HepG2 (cell line): ENCODE measurements around the gene TET2. TPM values are rescaled to one million over a fixed set of nuclear protein-coding genes. Genes with fewer than 3 reads are reported as not detected.

Source experiments
- ATAC-seq: fragments of 200-7000 bp; cut with Tn5 transposase; 3 replicates; pipeline ENCODE4 v1.9.1; 2020; ENCODE audit warnings: mild to moderate bottlenecking, moderate library complexity
- BruUV-seq: library from RNA; stranded (reverse); fragments of 400-500 nt; replicated peaks from 2 replicates; lab custom pipeline; 2021; lab: Mats Ljungman, UMichigan
- CTCF ChIA-PET: fragments of 300-600 bp; formaldehyde crosslinking; extraction: SDS; loops from one replicate; lab custom pipeline; 2021; ENCODE audit warnings: low total read pairs, inconsistent platforms, low intra/inter-chr PET ratio; lab: Yijun Ruan, JAX
- POLR2A ChIA-PET: fragments of 350-600 bp; sonication (Branson Sonifier 250); formaldehyde crosslinking; loops from one replicate; lab custom pipeline; 2020; ENCODE audit warnings: antibody characterized with exemption, inconsistent platforms; lab: Yijun Ruan, JAX
- DNase-seq: peaks from one replicate; pipeline ENCODE4 v3.0.0-alpha.2; 2015; ENCODE audit warnings: low spot score
- FAIRE-seq: peaks from 3 replicates; lab custom pipeline; 2011; peaks lifted over from hg19 to GRCh38; lab: Jason Lieb, UNC
- H2AFZ ChIP-seq: one replicate; pipeline ENCODE4 v1.6.1; 2011; ENCODE audit warnings: low read length, inconsistent platforms
- H3K27ac ChIP-seq: fragments of 300-600 bp; 3 replicates; pipeline ENCODE4 v1.8.0; 2011; ENCODE audit warnings: mixed run types, mild to moderate bottlenecking, mixed read lengths, low read length, inconsistent platforms; ENCODE audit not compliant: insufficient read depth; ENCODE audit errors: extremely low read length
- H3K27me3 ChIP-seq, 2 experiments: fragments of 200-600 bp in 1 of 2; 2 replicates in 1 of 2; 3 replicates in 1 of 2; pipeline versions ENCODE4 v1.6.0 to v1.8.0; 2011; ENCODE audit warnings: low read length in 2 of 2, mild to moderate bottlenecking in 2 of 2, moderate library complexity in 2 of 2, inconsistent platforms in 1 of 2; ENCODE audit not compliant: insufficient read depth in 2 of 2, control insufficient read depth in 1 of 2
- H3K36me3 ChIP-seq, 2 experiments: fragments of 200-600 bp in 1 of 2; replicated peaks in 1 of 2; 2 replicates in 1 of 2; 3 replicates in 1 of 2; pipeline versions ENCODE4 v1.5.1 to v1.8.0; 2011; ENCODE audit warnings: low read length in 2 of 2, inconsistent platforms in 1 of 2; ENCODE audit not compliant: insufficient read depth in 2 of 2, control insufficient read depth in 1 of 2
- H3K4me1 ChIP-seq: 2 replicates; pipeline ENCODE4 v1.5.1; 2012; ENCODE audit warnings: low read length, inconsistent platforms; ENCODE audit not compliant: insufficient read depth
- H3K4me2 ChIP-seq: 2 replicates; pipeline ENCODE4 v1.6.0; 2011; ENCODE audit warnings: low read depth, low read length, inconsistent platforms
- H3K4me3 ChIP-seq, 3 experiments: fragments of 200-600 bp in 1 of 3; sonication (generic), shearing (Covaris generic) in 1 of 3; replicated peaks in 1 of 3; 2 replicates each; pipeline ENCODE4 v1.5.1; 2011 to 2016; ENCODE audit warnings: low read length in 3 of 3, inconsistent platforms in 2 of 3, low read depth in 2 of 3, mild to moderate bottlenecking in 2 of 3, control low read depth in 1 of 3, mixed read lengths in 1 of 3; ENCODE audit not compliant: insufficient read depth in 1 of 3
- H3K79me2 ChIP-seq: one replicate; pipeline ENCODE4 v1.6.1; 2011; ENCODE audit warnings: low read length, inconsistent platforms; ENCODE audit not compliant: insufficient read depth
- H3K9ac ChIP-seq: 2 replicates; pipeline ENCODE4 v1.6.0; 2011; ENCODE audit warnings: mild to moderate bottlenecking, low read depth, low read length, inconsistent platforms; ENCODE audit not compliant: insufficient read depth
- H3K9me3 ChIP-seq: 2 replicates; pipeline ENCODE4 v1.5.1; 2012; ENCODE audit warnings: mild to moderate bottlenecking, low read length
- H4K20me1 ChIP-seq: 2 replicates; pipeline ENCODE4 v1.6.0; 2011; ENCODE audit warnings: inconsistent platforms, mild to moderate bottlenecking, low read length, moderate library complexity; ENCODE audit not compliant: insufficient read depth
- ETV6 ChIP-seq: sonication (generic); formaldehyde crosslinking; conservative IDR thresholded peaks from 2 replicates; pipeline ENCODE4 v1.4.0; 2020; ENCODE audit warnings: missing genetic modification reagents
- HNRNPH1 ChIP-seq: fragments of 200-400 bp; formaldehyde crosslinking; optimal IDR thresholded peaks from 2 replicates; pipeline ENCODE3; 2017; ENCODE audit warnings: mild to moderate bottlenecking, low read depth, low read length
- HNRNPUL1 ChIP-seq: fragments of 200-400 bp; formaldehyde crosslinking; IDR thresholded peaks from 2 replicates; pipeline ENCODE4 v1.6.1; 2017; ENCODE audit warnings: low read depth, mild to moderate bottlenecking, low read length, moderate library complexity
- KDM4B ChIP-seq: sonication (generic); formaldehyde crosslinking; IDR thresholded peaks from 2 replicates; pipeline ENCODE4 v1.4.0; 2020; ENCODE audit warnings: missing genetic modification reagents
- NFATC3 ChIP-seq: sonication (generic); formaldehyde crosslinking; IDR thresholded peaks from 2 replicates; pipeline ENCODE4 v1.5.1; 2020; ENCODE audit warnings: mild to moderate bottlenecking, missing genetic modification reagents
- TBL1XR1 ChIP-seq: fragments of 150-350 bp; IDR thresholded peaks from 2 replicates; pipeline ENCODE4 v1.6.1; 2014; ENCODE audit warnings: borderline replicate concordance, low read length; ENCODE audit not compliant: partially characterized antibody
- TGIF2 ChIP-seq: IDR thresholded peaks from 2 replicates; pipeline ENCODE4 v1.6.1; 2016; ENCODE audit warnings: control low read depth, missing compliant biosample characterization
- ZNF589 ChIP-seq: sonication (generic); formaldehyde crosslinking; conservative IDR thresholded peaks from 2 replicates; pipeline ENCODE4 v1.8.0; 2022; ENCODE audit warnings: mild to moderate bottlenecking, moderate library complexity, missing genetic modification reagents
- WGBS: methylation state at CpG from one replicate; pipeline ENCODE4 v1.1.6; 2017; ENCODE audit warnings: low lambda C conversion rate; 5-methylcytosine and 5-hydroxymethylcytosine counted together
- in situ Hi-C: cut with HindIII; loops from 2 replicates; pipeline ENCODE4 v1.10.0; 2017; ENCODE audit warnings: low pct_unique_long_range_greater_than_20kb; ENCODE audit not compliant: extremely low pct_ligation_motif_present
- intact Hi-C: fragments of 100-400 bp; cut with micrococcal nuclease; formaldehyde crosslinking; loops from one replicate; pipeline ENCODE4 v1.10.0; 2022; ENCODE audit not compliant: unreplicated experiment
- polyA plus RNA-seq, 8 experiments: library from polyadenylated mRNA; depleted of rRNA in 3 of 8; stranded (reverse) in 7 of 8; unstranded in 1 of 8; fragments of >200 nt; fragmentation: Illumina TruSeq in 4 of 8; extraction: Trizol in 4 of 8; gene quantifications; 2 replicates each; pipeline versions ENCODE4 v1.2.1 to v1.2.3, GENCODE V29; 2011 to 2016; ENCODE audit warnings: low read depth in 4 of 8, missing spikeins in 1 of 8, mixed read lengths in 1 of 8; ENCODE audit not compliant: insufficient read depth in 1 of 8
- total RNA-seq, 5 experiments: library from RNA; depleted of rRNA; stranded (reverse); fragments of >200 nt; fragmentation: Illumina TruSeq; extraction: Trizol; gene quantifications; 2 replicates each; pipeline ENCODE4 v1.2.3, GENCODE V29; 2016; ENCODE audit warnings: low read depth in 1 of 5
- TF ChIP-seq, protein P1 (sequence below): sonication (generic); formaldehyde crosslinking; IDR thresholded peaks from 2 replicates; pipeline ENCODE4 v1.5.1; 2020; ENCODE audit warnings: missing genetic modification reagents, mild to moderate bottlenecking, borderline replicate concordance

The TET2 gene
- total and polyA plus RNA-seq, 2 of the 13 experiments (the other 11 are each of a cell fraction or from before 2014, with no cell fraction given): 4.7 to 4.8 TPM

DNA sequence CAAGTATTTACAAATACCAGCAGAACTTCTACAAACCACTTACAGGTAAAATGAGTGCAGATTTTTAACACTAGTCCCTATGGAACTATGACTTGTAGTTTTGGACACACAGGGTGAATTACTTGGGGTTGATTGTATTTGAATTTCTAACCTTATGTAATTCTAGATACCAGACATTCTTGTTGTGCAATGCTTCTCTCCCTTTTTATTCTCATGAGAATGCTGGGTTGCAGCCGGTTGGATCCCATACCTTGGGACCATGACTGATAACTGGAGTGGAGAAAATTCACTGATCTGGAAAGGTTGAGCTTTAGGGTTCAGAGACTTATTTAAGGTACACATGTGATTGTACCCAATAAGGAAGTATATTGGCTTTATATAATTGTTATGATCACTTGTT, 8.8 kb downstream of the TET2 start:
- TF ChIP-seq ZNF589 (CRISPR knock-in tag): no peak
- TF ChIP-seq KDM4B (CRISPR knock-in tag): no peak
- TF ChIP-seq, protein P1, sequence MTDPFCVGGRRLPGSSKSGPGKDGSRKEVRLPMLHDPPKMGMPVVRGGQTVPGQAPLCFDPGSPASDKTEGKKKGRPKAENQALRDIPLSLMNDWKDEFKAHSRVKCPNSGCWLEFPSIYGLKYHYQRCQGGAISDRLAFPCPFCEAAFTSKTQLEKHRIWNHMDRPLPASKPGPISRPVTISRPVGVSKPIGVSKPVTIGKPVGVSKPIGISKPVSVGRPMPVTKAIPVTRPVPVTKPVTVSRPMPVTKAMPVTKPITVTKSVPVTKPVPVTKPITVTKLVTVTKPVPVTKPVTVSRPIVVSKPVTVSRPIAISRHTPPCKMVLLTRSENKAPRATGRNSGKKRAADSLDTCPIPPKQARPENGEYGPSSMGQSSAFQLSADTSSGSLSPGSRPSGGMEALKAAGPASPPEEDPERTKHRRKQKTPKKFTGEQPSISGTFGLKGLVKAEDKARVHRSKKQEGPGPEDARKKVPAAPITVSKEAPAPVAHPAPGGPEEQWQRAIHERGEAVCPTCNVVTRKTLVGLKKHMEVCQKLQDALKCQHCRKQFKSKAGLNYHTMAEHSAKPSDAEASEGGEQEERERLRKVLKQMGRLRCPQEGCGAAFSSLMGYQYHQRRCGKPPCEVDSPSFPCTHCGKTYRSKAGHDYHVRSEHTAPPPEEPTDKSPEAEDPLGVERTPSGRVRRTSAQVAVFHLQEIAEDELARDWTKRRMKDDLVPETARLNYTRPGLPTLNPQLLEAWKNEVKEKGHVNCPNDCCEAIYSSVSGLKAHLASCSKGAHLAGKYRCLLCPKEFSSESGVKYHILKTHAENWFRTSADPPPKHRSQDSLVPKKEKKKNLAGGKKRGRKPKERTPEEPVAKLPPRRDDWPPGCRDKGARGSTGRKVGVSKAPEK (CRISPR knock-in tag): no peak
- no peak for TF ChIP-seq TBL1XR1
- no peak for TF ChIP-seq ETV6
- no peak for TF ChIP-seq NFATC3 (CRISPR knock-in tag)
- no peak for TF ChIP-seq HNRNPH1
- TF ChIP-seq HNRNPUL1: no peak
- TF ChIP-seq TGIF2 (CRISPR knock-in tag): no peak
- in situ Hi-C loops: no loop called here
- no peaks in the 10 kb centered on the region for H3K36me3 ChIP-seq
- H3K4me1 ChIP-seq: peaks cover 12% of the 10 kb centered on the region
- peaks cover 14% of the 10 kb centered on the region for H3K79me2 ChIP-seq
- POLR2A ChIA-PET: no interaction called here
- ATAC-seq (no peak), FAIRE-seq (no peak), DNase-seq (no peak)
- H3K27ac ChIP-seq: no peak overlapping the region
- CTCF ChIA-PET: no interaction called here
- intact Hi-C loops: no loop called here
- H2AFZ ChIP-seq: no peak overlapping the region
- H4K20me1 ChIP-seq: no peaks in the 10 kb centered on the region; the same call in 1 of the 2 replicates
- no peak overlapping the region for H3K4me2 ChIP-seq
- H3K9ac ChIP-seq: no peak overlapping the region
- H3K27me3 ChIP-seq: no peaks in the 10 kb centered on the region
- BruUV-seq: no TSS peak
- 100% methylated on average over 1 of the region's 1 CpG for WGBS
- no peak overlapping the region for H3K4me3 ChIP-seq
- H3K9me3 ChIP-seq: no peaks in the 10 kb centered on the region
